Stimulated activated naive CD8-positive, alpha-beta T cell treated with anti-CD3 and anti-CD28 coated beads, Interleukin-15, Interleukin-2, amounts not matched to agents 100 ng/mL and 50 ng/mL, for 24 hours (primary cell): ENCODE results near the gene TIPIN.
"Not testable (repeated sequence)": the region's sequence is repeated elsewhere in the genome, so short reads cannot be mapped to it uniquely, and the experiment has no call there.

ENCODE experiments used
- H3K27ac Mint-ChIP-seq: one replicate; pipeline ENCODE4 v1.8.0; 2021; ENCODE audit warnings: mild to moderate bottlenecking, mixed read lengths
- H3K27me3 Mint-ChIP-seq: one replicate; pipeline ENCODE4 v1.8.0; 2021; ENCODE audit warnings: mixed read lengths
- H3K36me3 Mint-ChIP-seq: one replicate; pipeline ENCODE4 v1.8.0; 2021; ENCODE audit warnings: low read depth, mixed read lengths
- H3K4me1 Mint-ChIP-seq: one replicate; pipeline ENCODE4 v1.8.0; 2021; ENCODE audit warnings: low read depth, mixed read lengths
- H3K4me3 Mint-ChIP-seq: one replicate; pipeline ENCODE4 v1.8.0; 2021; ENCODE audit warnings: mild to moderate bottlenecking, mixed read lengths
- H3K9me3 Mint-ChIP-seq: one replicate; pipeline ENCODE4 v1.8.0; 2021; ENCODE audit warnings: mixed read lengths

Gene TIPIN, protein sequence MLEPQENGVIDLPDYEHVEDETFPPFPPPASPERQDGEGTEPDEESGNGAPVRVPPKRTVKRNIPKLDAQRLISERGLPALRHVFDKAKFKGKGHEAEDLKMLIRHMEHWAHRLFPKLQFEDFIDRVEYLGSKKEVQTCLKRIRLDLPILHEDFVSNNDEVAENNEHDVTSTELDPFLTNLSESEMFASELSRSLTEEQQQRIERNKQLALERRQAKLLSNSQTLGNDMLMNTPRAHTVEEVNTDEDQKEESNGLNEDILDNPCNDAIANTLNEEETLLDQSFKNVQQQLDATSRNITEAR

GRCh38 chr15:66356359-66357236 is at the start of gene TIPIN:
Gene TIPIN (minus strand): TSS chr15:66356685. CDS start chr15:66352947, 3,738 bp downstream.
- peaks cover 19% of the 10 kb centered on the region for H3K36me3 Mint-ChIP-seq
- no peaks in the 10 kb centered on the region for H3K9me3 Mint-ChIP-seq
- H3K27ac Mint-ChIP-seq = peak within 1 kb of the TSS; percentile 99
- peak within 1 kb of the TSS; percentile 90 for H3K4me3 Mint-ChIP-seq
- peaks cover 33% of the 10 kb centered on the region for H3K4me1 Mint-ChIP-seq
- H3K27me3 Mint-ChIP-seq = no peaks in the 10 kb centered on the region

- Mint-ChIP-seq H3K9me3 (no peaks in the 10 kb centered on the region), H3K4me3 (no peak overlapping the region), H3K36me3 (peaks cover 32% of the 10 kb centered on the region)
Observed at GRCh38 chr15:66405615-66406014, 49.1 kb upstream of the TIPIN start.

DNA sequence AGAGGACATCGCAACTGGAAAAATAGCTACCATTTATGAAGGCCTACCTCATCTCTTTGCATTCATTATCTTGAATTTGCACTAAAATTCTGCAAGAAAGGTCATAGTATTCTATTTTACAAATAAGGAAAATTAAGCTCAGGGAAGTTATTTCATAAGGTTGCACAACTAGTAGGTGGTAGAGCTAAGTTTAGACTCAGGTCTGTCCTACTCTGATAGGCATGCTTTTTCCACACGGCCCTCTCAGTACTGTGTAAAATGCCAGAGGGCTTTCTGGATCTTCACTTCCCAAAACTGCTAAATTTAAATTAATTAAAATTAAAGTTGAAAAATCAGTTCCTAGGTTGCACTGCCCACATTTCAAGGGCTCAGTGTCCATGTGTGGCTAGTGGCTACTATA is 48.5 kb upstream of the TIPIN start:
- no peak overlapping the region for H3K27ac Mint-ChIP-seq
- H3K27me3 Mint-ChIP-seq = no peaks in the 10 kb centered on the region
- peaks cover 34% of the 10 kb centered on the region for H3K36me3 Mint-ChIP-seq
- H3K4me1 Mint-ChIP-seq = peaks cover 94% of the 10 kb centered on the region
- no peak overlapping the region for H3K4me3 Mint-ChIP-seq
- no peaks in the 10 kb centered on the region for H3K9me3 Mint-ChIP-seq

More at GRCh38 chr15:66405615-66406014, 49.1 kb upstream of the TIPIN start:
- peaks cover 94% of the 10 kb centered on the region for H3K4me1 Mint-ChIP-seq
- no peak overlapping the region for H3K27ac Mint-ChIP-seq
- H3K27me3 Mint-ChIP-seq = no peaks in the 10 kb centered on the region

DNA sequence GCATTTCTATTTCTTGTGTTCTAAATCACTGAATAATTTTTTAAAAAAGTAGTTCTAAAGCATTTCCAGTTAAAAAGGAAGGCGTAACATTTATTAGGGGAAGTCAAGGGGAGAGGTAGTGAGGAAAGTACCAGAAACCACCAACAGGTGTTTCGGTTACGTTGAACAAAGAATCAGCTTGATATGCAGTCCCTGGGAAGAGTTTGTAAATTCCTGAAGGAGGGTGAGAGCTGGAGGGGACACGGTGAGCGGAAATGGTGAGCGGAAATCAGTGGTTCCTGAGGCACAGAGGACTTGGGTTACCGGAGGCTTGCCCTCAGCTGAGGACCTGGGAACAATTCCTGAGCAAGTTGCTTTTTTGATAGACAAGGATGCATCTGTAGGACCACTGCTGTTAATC is 48.0 kb upstream of the TIPIN start:
- Mint-ChIP-seq H3K4me1 (peaks cover 92% of the 10 kb centered on the region), H3K9me3 (no peaks in the 10 kb centered on the region), H3K4me3 (peak overlapping the region; percentile 21), H3K36me3 (peaks cover 36% of the 10 kb centered on the region), H3K27ac (peak overlapping the region; percentile 21), H3K27me3 (no peaks in the 10 kb centered on the region)

DNA sequence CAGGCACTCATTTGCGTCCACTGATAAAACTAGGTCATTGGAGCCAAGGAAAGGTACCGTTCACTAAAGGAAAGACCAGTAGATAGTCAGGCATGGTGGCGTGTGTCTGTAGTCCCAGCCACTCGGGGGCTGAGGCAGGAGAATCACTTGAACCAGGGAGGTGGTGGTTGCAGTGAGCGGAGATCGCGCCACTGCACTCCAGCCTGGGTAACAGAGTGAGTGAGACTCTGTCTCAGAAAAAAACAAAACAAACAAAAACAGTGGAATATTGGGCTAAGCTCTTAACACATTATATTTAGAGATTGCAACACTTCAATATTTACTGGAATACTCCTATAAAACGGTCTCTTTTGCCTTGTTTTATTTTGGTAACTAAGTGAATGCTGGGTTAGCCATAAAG is 47.6 kb upstream of the TIPIN start:
- Mint-ChIP-seq H3K36me3 (peaks cover 40% of the 10 kb centered on the region), H3K4me1 (peaks cover 92% of the 10 kb centered on the region), H3K27me3 (no peaks in the 10 kb centered on the region), H3K27ac (no peak overlapping the region), H3K9me3 (no peaks in the 10 kb centered on the region), H3K4me3 (no peak overlapping the region)

DNA sequence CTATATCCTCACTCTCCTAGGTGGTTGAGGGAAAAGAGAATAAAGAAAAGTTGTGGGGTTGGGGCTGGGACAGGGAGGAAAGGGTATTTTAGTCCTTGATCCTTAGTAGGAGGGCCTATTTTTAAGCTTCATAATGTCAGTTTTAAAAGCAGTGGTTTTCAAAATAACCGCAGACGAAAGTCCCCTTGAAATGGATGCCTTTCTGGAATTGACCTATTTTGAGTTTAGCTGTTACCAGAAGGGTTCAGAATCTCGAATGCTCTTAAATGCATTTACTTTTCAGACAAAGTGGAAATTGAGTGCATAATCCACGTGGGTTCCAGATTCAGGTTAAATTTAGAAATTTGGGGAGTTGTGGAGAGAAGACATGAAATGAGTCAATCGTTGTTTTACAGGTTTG is 46.8 kb upstream of the TIPIN start:
- Mint-ChIP-seq H3K9me3 (no peaks in the 10 kb centered on the region), H3K4me3 (no peak overlapping the region), H3K4me1 (peaks cover 84% of the 10 kb centered on the region), H3K27me3 (no peaks in the 10 kb centered on the region), H3K27ac (no peak overlapping the region), H3K36me3 (peaks cover 34% of the 10 kb centered on the region)

DNA sequence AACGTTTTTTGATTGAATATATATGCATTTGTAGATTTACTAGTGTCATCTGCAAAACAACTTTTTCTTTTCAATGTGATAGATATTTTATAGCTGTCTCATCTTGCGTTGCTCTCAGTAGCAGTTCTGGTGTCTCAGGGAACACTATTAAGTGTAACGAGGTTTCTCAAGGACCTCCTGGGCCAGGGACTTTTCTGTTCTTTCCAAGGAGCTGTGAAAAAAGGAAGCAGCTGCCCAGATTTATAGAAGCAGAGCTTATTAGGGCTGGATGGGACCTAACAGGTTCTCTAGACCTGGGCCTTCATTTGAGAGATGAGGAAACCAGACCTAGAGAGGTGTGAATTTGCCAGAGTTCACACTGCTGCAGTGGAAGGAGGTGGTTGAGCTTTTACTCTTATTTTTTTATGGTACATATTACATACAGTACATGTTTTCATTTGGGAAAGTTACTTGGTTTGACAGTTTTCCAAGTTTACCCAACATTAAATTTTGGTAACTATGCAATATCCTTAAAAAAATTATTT is 46.3 kb upstream of the TIPIN start:
- Mint-ChIP-seq H3K36me3 (peaks cover 33% of the 10 kb centered on the region), H3K27ac (peak overlapping the region; percentile 67), H3K9me3 (no peaks in the 10 kb centered on the region), H3K27me3 (no peaks in the 10 kb centered on the region), H3K4me1 (peaks cover 79% of the 10 kb centered on the region), H3K4me3 (peak overlapping the region; percentile 38)

DNA sequence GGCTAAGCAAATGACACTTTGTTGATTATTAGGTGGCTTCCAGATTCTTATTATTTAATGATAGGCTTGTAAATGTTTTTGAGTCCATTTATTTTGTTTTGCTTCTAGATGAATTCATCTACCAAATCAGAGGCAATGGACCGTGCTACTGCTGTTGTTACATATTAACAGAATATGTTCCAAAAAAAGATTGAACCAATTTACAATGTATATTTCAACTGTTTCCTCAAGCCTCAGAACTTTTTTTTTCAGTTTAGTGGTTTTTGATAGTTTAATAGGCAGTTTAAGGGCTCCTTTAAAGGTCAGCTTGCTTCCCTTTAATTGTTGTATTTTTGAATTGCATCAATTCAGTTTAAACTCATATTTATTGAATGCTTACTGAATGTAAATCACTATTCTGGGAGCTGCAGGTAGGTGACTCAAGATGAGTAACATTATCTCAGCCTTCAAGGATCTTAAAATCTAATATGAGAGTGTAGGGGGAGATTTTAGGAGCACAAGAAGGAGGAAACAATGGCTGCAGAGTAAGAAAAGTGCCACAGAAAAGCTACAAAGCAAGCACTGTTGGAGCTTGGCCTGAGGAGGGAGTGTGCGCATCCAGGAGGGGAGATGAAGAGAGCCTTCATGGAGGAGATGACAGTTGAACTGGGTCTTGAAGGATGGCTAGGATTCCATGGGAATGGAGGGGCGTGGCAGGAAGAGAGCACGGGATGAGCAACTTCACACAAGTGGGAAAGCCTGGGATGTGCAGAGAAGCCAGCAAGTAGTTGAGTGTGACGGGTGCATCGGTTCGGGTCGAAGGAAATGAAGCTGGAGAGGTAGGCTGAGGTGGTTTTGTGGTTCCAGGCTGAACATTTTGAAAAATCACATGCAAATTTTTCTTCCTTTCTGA is 44.9 kb upstream of the TIPIN start:
- Mint-ChIP-seq H3K27me3 (no peaks in the 10 kb centered on the region), H3K36me3 (peaks cover 36% of the 10 kb centered on the region)

DNA sequence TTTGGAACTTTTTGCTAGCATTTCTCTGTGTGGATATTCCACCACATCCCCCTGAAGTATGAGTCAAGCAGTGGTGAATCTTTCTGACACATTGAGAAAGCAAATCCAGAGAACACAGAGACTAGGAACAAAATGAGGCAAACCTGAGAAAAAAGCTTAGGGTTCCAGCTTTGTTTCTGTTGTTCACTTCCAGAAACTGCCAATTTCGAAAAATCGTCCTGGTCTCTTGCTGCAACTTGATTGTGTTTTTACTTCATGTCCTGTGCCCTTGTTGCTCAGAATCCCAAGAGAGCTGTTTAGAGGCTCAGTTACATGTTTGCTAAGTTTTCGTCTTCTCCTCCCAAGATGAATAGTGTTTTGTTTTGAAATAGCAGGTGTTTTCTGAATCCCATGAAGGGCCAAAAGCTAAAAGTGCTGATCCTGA is 43.9 kb upstream of the TIPIN start:
- Mint-ChIP-seq H3K4me3 (no peak overlapping the region), H3K9me3 (no peaks in the 10 kb centered on the region), H3K27me3 (no peaks in the 10 kb centered on the region), H3K36me3 (peaks cover 44% of the 10 kb centered on the region), H3K4me1 (peaks cover 71% of the 10 kb centered on the region), H3K27ac (no peak overlapping the region)

More for the DNA sequence above, 44.9 kb upstream of the TIPIN start:
- peak overlapping the region; percentile 67 for H3K27ac Mint-ChIP-seq
- peak overlapping the region; percentile 62 for H3K4me3 Mint-ChIP-seq
- no peaks in the 10 kb centered on the region for H3K9me3 Mint-ChIP-seq
- peaks cover 70% of the 10 kb centered on the region for H3K4me1 Mint-ChIP-seq

DNA sequence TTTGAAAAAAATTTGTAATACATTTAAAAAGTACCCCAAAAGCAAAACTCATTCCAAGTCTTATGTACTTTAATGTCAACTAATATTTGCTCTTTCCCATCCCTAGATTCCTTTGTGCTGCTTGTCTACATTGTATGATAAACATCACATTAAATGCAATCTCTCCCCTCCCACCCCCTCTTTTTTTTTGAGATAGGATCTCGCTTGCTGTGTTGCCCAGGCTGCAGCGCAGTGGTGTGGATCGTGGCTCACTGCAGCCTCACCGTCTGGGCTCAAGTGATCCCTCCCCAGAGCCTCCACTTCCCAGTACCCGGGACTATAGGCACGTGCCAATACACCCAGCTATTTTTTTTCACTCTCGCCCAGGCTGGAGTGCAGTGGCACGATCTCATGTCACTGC is 42.8 kb upstream of the TIPIN start:
- H3K27ac Mint-ChIP-seq = no peak overlapping the region
- H3K27me3 Mint-ChIP-seq = no peaks in the 10 kb centered on the region
- no peaks in the 10 kb centered on the region for H3K9me3 Mint-ChIP-seq
- H3K4me3 Mint-ChIP-seq = no peak overlapping the region
- H3K36me3 Mint-ChIP-seq = peaks cover 46% of the 10 kb centered on the region
- H3K4me1 Mint-ChIP-seq = peaks cover 75% of the 10 kb centered on the region

GRCh38 chr15:66394915-66395314 is 38.4 kb upstream of the TIPIN start:
- no peaks in the 10 kb centered on the region for H3K27me3 Mint-ChIP-seq
- no peak overlapping the region for H3K27ac Mint-ChIP-seq
- no peak overlapping the region for H3K4me3 Mint-ChIP-seq
- H3K9me3 Mint-ChIP-seq = no peaks in the 10 kb centered on the region
- peaks cover 74% of the 10 kb centered on the region for H3K4me1 Mint-ChIP-seq
- peaks cover 65% of the 10 kb centered on the region for H3K36me3 Mint-ChIP-seq

DNA sequence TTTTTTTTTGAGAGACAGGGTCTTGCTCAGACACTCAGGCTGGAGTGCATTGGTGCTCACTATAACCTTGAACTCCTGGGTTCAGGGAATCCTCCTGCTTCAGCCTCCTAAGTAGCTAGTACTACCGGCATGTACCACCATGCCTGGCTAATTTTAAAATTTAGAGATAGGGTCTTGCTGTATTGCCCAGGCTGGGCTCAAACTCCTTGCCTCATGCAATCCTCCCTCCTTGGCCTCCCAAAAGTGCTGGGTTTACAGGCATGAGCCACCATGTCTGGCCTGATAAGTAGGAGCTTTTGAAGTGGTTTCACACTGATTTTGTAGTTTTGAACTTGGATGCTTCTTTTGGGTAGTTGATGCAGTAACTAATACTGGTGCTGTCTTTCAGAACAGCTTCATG is 38.0 kb upstream of the TIPIN start:
- H3K4me3 Mint-ChIP-seq = no peak overlapping the region
- H3K36me3 Mint-ChIP-seq = peaks cover 65% of the 10 kb centered on the region
- H3K4me1 Mint-ChIP-seq = peaks cover 76% of the 10 kb centered on the region
- H3K27me3 Mint-ChIP-seq = no peaks in the 10 kb centered on the region
- H3K27ac Mint-ChIP-seq = no peak overlapping the region
- H3K9me3 Mint-ChIP-seq = no peaks in the 10 kb centered on the region

GRCh38 chr15:66393037-66393436 is 36.6 kb upstream of the TIPIN start:
- Mint-ChIP-seq H3K27ac (peak overlapping the region; percentile 22), H3K4me1 (peaks cover 86% of the 10 kb centered on the region), H3K36me3 (peaks cover 66% of the 10 kb centered on the region)
- not testable (repeated sequence) for H3K4me3 Mint-ChIP-seq, H3K27me3 Mint-ChIP-seq, H3K9me3 Mint-ChIP-seq

GRCh38 chr15:66390678-66391077 is 34.2 kb upstream of the TIPIN start:
- Mint-ChIP-seq H3K27ac (peak overlapping the region; percentile 57), H3K9me3 (no peaks in the 10 kb centered on the region), H3K4me3 (peak overlapping the region; percentile 96), H3K36me3 (peaks cover 64% of the 10 kb centered on the region), H3K4me1 (peaks cover 86% of the 10 kb centered on the region), H3K27me3 (no peaks in the 10 kb centered on the region)
